ENCODE measurements around the gene EXOC7.

EXOC7 gene, protein sequence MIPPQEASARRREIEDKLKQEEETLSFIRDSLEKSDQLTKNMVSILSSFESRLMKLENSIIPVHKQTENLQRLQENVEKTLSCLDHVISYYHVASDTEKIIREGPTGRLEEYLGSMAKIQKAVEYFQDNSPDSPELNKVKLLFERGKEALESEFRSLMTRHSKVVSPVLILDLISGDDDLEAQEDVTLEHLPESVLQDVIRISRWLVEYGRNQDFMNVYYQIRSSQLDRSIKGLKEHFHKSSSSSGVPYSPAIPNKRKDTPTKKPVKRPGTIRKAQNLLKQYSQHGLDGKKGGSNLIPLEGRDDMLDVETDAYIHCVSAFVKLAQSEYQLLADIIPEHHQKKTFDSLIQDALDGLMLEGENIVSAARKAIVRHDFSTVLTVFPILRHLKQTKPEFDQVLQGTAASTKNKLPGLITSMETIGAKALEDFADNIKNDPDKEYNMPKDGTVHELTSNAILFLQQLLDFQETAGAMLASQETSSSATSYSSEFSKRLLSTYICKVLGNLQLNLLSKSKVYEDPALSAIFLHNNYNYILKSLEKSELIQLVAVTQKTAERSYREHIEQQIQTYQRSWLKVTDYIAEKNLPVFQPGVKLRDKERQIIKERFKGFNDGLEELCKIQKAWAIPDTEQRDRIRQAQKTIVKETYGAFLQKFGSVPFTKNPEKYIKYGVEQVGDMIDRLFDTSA

DNA sequence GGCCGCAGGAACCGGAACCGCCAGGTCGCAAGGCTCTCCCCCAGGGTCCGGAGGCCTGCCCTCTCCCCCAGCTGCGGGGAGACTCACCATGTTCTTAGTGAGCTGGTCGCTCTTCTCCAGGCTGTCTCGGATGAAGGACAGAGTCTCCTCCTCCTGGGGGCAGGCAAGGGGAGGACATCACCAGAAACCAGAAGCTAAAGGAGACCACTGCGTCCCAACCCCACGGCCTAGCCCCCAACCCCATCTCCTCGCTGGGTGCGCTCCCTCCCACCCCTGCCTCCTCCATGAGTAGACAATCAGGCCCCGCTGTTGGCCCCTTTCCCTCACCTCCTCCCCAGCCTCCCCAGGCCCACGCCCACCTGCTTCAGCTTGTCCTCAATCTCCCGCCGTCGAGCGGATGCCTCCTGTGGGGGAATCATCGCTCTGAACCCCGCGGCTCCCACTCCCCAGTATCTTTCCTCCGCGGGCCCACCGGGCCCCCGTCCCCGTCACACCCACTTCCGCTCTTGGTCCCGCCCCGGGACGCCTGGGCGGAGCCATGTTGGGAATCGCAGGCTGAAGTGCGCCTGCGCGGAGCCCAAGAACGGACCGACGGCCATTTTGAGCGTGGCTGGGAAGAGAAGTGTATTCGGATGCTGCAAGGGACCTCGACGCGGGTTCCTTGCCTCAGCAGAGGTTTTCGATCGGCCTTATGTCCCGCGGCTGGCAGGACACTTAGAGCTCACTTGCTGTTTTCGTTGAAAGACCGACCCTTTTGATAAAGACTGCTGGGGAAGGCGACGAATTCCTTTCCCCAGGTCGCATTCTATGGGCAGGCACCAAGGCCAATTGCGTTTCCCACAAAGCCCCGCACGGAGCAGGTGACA is at the start of gene EXOC7:
TSS of gene EXOC7 (minus strand) at position 514 of the 866 bp plus-strand sequence. CDS start at position 419, 95 bp downstream.
- peak; percentile 89 for FAIRE-seq

DNA sequence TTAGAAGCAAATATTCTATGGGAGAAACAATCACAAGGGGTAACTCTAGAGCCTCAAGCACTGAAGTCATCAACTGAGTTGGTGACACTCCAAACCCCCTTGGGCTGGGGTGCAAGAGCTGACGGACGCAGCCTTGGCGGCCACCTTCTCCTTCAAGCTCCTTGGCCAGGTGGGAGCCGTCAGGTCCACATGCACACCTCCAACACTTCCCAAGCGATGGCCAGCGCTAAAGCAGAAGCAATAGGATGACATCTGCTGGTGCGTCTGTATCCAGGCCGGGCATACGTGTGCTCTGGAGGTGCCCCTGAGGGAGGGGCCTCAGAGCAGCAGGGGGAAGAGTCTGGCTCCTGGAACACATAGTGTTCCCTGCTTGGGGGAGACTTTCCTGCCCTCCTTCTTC is 49.6 kb upstream of the EXOC7 start:
- FAIRE-seq (no peak), DNase-seq (ENCODE audit: extremely low spot score, insufficient read length, low read depth) (no peak)

More for the DNA sequence above, at the start of gene EXOC7:
- DNase-seq (ENCODE audit: extremely low spot score, insufficient read length, low read depth): peak; percentile 99

DNA sequence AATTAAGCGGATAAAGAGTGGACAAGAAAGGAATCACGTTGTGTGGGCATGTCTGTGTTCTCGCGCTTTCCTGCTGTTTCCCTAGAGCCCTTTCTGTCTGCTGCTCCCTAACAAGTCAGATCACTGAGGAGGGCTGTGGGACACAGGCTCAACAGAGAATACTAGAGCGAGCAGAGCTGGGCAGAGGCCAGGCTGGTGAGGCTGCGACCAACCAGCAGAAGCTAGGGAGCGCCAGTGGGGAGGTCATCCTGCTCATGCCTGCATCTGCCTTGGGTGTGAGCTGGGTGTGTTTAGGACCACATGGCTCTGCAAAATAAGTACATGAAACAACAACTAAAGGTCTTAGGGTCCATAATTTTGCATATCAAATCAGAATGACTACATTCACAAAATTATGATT is 49.0 kb upstream of the EXOC7 start:
- DNase-seq (ENCODE audit: extremely low spot score, insufficient read length, low read depth) (no peak), FAIRE-seq (no peak)

DNA sequence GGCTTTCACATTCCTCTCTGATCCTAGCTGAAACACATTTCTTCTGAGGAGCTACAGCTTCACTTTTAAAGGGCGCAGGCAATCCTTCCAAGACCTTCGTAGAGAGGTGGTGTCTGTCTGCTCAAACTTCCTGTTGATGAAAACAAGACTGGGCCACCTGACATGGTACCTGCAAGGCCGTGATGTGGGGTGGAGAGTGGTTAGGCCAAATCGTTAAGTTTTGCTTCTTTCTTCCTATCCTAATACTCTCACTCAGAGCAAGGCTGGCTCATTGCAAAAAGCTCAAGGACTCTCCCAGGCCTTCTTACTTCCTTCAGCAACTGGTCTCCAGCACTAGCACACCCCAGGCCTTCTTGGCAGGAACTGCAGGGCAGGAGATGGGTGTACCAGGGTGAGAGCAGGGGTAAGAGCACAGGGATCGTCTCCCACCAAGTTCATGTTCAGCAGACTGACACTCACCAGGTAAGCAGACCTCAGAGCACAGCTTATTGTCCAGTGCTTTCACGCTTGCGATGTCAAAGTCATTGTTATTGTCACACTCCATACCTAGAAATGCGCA is 48.4 kb upstream of the EXOC7 start:
- FAIRE-seq (no peak), DNase-seq (ENCODE audit: extremely low spot score, insufficient read length, low read depth) (no peak)

DNA sequence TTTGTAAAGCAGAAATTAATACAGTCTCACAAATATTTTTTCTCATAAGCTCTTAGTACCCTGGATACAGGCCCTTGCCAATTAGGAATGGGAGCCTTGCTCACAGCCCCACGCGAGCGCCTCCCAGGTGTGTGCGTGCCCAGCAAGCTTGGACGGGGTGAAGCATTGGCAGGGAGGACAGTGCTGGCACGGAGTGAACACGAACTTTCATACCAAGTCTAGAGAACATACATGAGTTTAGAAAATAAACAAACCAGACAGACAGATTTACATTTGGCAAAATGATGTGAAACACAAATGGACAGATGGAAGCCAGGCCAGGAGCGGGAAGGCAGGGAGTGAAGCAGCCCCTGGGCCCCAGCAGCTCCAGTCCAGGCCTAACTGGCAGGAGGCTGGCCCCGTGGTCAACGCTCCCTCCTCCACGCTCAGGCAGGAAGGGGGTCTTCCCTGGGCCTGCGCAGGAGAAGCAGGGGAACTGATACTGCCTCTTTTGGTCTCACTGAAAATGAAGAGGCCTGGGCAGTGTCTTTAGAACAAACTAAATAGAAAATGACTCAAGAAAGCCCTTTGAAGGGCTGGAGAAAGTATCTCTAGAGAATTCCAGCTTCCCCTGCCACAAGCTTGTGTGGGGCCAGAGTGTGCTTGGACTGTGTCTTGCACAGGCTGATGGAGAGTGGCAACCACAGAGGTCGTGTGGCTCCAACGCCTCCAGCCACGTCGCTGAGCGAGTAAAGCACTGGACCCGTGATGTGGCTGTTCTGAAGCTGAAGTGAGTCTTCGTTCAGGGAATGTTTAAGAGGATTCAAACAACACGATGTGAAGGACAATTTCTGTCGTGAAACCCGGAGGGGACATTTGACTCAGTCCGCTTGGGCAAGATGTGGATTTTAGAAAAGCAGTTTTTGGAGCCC is 47.4 kb upstream of the EXOC7 start:
- no peak for FAIRE-seq

DNA sequence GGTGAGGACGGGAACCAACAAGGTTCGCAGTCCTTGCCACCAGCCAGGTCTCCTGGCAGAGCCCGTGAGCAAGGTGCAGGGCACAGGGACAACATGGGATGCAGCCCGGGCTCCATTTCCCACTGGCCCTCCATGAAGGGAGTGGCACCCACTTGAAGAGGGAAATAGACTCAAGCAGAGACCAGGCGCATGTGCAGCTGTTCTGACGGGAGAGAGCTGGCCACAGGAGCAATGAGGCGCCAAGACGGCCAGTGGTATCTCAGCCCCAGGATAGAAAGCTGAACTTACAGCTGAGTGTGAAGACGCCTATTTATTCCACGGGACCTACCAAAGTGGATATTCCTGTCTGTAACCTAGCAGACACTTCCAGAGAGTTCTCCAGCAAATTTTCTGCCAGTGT is 45.6 kb upstream of the EXOC7 start:
- no peak for DNase-seq (ENCODE audit: extremely low spot score, insufficient read length, low read depth)
- FAIRE-seq: no peak

More for the DNA sequence above, 47.4 kb upstream of the EXOC7 start:
- DNase-seq (ENCODE audit: extremely low spot score, insufficient read length, low read depth): no peak

DNA sequence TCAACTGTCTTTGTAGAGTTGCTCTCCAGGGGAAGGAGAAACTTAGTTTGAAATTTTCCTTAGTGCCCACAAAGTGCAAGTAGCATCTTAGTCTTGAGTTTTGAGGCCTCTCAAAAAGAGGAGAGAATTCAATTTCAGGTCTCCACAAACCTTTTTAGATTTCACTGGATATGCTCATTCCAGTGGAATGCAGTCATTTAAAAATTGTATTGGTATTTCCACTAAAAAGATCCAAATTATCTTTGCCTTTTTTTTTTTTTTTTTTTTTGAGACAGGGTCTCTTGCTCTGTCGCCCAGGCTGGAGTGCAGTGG is 44.4 kb upstream of the EXOC7 start:
- DNase-seq (ENCODE audit: extremely low spot score, insufficient read length, low read depth): no peak
- no peak for FAIRE-seq

DNA sequence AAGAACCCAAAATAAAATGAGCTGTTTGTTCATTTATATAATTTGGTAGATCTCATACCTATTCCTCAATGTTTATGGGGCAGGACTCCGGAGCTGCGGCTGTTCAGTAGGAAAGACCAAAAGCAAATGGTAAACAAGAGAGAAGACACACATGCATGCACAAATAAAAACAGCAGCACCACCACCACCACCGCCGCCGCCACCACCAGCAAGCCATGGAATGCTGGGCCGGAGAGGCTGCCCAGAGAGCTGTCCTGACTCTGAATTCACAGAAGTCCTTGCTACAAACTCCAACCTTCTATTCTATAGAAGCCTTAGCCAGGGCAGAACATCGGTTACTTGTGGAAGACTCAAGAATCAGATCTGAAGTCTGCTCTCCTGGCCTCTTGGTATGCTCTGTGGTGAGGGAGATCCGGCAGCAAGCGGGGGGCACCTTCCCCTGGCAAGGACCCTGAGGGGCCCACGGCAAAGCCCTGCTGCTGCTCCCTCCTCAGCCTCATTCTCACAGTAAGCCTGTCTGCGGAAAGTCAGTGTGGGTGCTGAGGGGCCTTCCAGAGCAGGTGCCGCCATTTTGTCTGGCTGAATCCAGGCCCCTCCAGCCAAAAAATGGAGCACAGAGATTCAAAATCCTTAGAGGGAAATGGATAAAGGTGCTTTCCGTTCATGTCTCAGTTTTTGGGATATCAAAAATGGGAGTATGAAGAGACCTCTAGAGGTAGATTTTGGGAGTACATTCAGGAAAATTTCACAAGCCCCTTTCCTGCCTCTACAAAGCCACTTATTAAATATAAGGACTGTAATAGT is 43.8 kb upstream of the EXOC7 start:
- DNase-seq (ENCODE audit: extremely low spot score, insufficient read length, low read depth) (no peak), FAIRE-seq (no peak)

DNA sequence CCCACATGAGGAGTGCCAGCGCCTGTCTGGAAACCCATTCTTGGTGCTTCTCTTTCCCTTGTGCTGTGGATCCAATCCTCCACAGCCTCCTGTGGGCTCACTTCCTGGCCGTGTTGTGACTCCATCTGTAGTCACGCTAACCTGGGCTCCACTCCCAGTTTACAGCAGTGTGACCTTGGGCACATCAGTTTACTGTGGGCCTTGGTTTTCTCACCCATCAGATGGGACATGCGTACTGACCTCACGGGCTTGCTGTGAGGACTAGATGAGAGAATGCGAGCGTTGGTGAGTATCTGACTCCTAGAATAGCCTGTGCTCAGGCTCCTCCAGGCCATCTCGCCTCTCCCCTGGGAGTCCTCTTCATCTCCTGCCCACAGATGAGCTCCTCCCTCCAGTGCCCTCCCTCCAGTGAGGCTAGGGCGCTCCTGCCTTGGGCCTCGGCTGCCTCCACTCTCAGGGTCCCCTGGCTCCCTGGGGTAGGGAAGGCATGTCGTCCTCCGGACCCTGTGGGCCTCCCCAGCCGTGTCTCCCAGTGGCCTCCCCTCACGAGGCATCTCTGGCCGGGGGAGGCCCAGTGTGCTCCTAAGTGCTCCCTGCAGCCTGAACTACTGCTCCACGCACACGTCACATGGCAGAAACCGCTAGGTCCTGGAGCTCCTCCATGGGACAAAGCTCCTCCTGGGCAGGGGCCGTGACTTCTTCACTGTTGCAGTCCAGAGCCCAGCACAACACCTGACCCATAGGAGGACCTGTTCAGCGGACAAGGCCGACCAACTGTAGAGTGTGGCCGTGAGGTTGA is 42.7 kb upstream of the EXOC7 start:
- peak; percentile 39 for FAIRE-seq
- no peak for DNase-seq (ENCODE audit: extremely low spot score, insufficient read length, low read depth)

DNA sequence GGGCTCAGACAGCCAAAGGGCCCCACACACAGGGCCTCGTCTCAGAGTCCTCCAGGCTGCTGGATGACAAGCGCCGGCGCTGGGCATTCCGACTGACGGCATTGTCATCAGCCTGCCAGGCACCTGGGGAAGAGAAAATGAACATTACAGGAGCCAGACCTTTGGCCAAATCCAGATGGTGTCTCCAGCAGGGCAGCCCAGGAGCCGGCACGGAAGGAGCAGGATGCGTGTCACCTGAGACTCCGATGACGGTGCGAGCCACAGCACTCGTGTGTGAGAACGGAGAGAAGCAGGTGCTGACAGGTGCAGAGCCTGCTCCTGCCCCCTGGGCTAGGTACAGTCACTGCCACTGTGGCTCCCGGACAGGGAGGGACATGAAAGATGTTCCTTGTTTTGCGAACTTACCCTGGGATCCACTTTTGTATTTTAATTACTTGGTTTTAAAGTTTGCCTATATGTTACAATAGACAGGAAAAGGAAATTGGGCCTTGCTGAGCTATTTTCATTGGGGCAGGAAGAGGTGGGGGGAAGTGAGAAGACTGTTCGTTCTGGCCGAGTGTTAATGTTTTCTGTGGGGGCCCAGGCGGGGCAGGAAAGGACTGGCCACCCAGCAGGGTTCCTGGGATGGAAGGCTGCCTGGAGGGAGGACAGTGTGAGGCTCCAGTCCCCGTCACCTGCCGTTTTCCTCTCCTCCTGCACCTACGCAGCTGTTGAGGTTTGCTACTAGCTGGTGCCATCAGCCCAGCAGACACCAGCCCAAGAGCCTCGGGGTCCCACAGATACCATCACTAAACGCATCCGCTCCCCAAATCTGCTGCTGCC is 41.9 kb upstream of the EXOC7 start:
- DNase-seq (ENCODE audit: extremely low spot score, insufficient read length, low read depth) (no peak), FAIRE-seq (peak; percentile 84)

DNA sequence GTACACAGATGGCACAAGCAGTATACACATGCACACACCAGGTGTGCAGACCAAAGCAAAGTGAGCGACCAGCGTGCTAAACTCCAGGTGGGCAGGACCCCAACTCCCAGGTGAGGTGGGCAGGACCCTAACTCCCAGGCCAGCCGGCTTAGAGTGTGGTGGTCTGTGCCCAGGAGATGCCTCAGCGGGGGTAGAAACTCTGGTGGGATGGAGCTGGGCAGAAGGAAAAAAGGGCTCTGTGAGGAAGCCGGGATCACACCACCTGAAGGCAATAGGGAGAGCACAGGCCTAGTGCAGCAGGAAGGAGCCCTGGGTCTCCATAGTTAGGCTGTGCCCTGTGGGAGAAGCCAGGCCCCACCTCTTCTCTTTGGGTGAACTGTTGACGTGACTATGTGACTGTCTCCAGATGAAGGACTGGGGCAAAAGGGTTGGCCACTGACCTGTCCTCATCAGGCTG is 39.0 kb upstream of the EXOC7 start:
- DNase-seq (ENCODE audit: extremely low spot score, insufficient read length, low read depth): no peak
- no peak for FAIRE-seq

DNA sequence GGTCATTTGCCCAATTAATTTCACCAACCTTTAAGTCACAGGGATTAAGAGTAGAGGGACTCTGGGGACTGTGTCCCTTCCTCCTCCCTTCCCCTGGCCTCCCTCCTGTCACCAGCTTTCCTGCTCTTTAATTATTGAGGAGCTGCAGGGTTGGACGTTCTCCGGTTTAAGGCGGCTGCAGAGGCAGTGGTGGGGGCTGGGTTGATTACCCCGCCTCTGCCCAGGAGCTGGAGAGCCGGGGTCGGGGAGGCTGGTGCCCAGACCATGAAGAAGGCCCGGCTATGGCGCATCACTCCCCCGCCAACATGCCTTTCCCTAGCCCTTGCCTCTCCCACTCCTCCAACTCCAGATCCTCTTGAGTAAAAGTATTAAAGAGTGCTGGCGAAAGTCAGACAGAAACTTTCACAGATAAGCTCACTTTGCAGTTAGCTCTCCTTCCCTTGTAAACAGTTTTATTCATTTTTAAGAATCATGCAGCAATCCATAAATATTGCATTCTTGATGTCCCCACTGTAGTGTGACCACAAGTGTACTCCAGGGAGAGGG is 38.5 kb upstream of the EXOC7 start:
- DNase-seq (ENCODE audit: extremely low spot score, insufficient read length, low read depth): no peak
- no peak for FAIRE-seq

DNA sequence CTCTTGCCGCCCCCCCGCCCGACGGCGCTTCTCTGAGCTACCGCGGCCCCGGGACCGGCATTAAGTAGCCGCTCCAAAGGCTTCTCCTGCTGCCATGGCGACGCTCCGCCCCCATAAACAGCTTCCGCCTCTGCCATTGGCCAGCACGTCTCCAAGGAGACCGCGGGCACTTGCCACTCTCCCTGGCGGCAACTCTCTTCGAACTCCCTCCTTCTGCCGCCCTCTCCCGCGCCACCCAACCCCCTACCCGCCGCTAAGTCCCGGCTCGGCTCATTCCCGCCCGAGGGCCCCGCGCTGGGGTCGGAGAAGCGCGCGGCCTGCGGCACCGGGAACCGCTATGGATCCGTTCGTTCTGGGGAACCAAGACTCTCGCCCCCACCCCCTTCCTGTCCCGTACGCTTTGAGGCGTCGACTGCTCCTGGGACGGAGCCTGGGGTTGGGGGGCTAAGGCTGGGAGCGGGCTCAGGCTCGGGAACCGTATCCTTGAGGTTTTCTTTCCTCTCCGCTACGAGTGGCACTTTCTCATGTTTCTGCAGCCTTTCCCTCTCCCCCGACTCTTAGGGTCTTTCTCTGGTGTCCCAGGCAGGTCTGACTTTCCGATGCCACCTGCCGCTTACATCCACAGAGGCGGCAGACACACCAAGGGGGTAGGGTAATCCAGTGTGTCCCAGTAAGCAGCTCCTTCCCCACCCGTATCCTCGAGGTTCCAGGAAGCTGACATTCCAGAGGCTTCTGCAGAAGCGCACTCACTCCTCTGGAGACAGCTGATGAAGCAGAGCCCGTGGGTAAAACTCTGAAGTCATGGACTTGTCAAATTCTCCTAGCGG is 37.8 kb upstream of the EXOC7 start, which contains the start of gene FOXJ1:
TSS of gene FOXJ1 (minus strand) at position 34 of the 827 bp plus-strand sequence. CDS start 850 bp downstream, outside the sequence.
- DNase-seq (ENCODE audit: extremely low spot score, insufficient read length, low read depth) (peak; percentile 95), FAIRE-seq (peak; percentile 87)

DNA sequence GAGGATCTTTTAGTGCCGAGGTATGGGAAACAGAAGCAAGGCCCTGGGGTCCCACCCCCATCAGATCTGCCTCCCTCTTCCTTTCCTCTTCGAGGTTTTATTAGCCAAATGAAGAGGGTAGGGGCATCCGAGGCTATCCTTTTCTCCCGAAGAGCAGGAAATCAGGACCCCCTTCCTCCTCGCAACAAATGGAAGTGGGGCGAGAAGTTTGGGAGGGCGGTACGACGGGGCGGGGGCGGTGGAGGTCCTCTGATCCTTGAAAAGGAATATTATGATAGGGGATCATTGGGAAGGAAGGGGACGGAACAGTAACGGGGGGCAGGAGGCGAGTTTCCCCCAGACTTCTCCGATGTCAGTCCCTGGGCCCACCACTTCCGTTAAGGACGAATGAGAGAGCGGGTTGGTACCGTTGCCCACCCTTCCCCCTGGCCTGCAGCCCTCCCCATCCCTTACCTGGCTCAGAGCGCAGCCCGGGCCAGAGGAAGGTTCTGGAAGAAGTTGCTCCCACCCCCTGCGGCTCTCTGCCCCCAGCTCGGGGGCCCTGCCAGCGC is 37.1 kb upstream of the EXOC7 start:
- DNase-seq (ENCODE audit: extremely low spot score, insufficient read length, low read depth): no peak
- no peak for FAIRE-seq

All from GM18507 (cell line).